GM19455 (cell line): ENCODE data around the gene RIN1.
"Not testable (repeated sequence)": the region's sequence is repeated elsewhere in the genome, so short reads cannot be mapped to it uniquely, and the experiment has no call there.

Source experiments
- ATAC-seq: cut with Tn5 transposase; IDR thresholded peaks from one replicate; pipeline ENCODE4 v1.9.1; 2021; ENCODE audit not compliant: unreplicated experiment

RIN1 gene

GRCh38 chr11:66336234-66337102 is at the start of gene RIN1:
RIN1 (minus strand) TSS chr11:66336434; CDS start chr11:66336402, 32 bp downstream.
- ATAC-seq, result peak; percentile 54

DNA sequence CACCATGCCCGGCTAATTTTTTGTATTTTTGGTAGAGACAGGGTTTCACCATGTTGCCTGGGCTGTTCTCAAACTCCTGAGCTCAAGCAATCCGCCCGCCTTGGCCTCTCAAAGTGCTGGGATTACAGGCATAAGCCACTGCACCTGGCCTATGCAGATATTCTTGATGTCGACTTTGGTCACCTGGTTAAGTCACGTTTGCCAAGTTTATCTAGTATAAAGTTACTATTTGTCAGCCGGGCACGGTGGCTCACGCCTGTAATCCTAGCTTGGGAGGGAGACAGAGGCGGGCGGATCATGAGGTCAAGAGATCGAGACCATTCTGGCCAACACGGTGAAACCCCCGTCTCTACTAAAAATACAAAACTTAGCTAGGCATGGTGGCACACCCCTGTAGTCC is 48.1 kb upstream of the RIN1 start:
- not testable (repeated sequence) for ATAC-seq

DNA sequence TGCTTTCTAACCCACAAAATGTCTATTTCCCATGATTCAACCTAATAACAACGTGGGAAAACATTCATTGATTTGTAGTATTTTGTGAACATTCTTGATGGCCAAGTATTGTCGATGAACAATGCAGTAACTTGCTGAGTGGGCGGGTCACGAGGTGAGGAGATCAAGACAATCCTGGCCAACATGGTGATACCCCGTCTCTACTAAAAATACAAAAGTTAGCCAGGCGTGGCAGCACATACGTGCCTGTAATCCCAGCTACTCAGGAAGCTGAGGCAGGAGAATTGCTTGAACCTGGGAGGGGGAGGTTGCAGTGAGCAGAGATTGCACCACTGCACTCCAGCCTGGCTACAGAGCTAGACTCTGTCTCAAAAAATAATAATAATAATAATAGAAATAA is 44.0 kb upstream of the RIN1 start:
- ATAC-seq, result not testable (repeated sequence)

GRCh38 chr11:66373690-66374287 is 37.6 kb upstream of the RIN1 start:
- ATAC-seq, result not testable (repeated sequence)

- ATAC-seq, result no peak
These were observed 37.0 kb upstream of the RIN1 start for GRCh38 chr11:66373265-66373664.

DNA sequence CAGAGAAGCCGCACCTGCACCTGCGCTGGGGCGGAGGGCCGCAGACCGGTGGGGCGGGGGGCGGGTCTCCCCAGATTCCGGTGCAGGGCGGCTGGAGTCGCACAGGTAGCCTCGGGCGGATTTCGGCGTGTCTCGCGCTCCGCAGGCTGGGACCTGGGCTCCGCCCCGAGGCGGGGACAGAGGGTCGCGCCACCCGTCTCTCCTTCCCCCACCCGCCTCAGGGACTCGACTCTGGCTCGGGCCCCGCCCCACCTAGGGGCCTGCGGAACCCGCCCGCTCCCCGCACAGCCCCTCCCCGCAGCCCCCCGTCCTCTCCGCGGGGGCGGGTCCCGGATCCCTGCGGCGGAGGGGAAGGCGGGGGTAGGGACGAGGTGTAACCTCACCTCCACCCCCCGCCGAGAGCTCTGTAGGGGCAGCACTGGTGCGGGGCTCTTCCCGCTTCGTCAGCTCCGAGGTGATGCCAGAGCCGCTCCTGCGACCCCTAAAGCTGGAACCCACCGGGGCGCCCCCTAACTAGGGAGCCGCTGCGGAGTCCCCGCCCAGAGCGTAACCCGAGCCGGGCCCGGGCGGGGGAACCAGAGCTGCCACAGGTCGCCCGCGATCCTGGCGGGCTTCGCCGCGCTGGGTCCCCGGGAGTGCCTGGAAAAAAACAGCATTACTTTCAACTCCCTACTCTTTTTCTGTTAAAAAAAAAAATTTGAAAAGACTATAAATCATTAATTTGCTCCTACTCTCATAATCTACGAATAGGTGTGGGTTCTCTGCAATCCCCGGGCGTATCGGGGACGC is 35.6 kb upstream of the RIN1 start, which contains the start of gene SLC29A2:
Gene SLC29A2, minus strand, starts transcription at position 134 of the 789 bp plus-strand sequence. CDS start 169 bp downstream, outside the sequence.
- ATAC-seq, result peak; percentile 73

DNA sequence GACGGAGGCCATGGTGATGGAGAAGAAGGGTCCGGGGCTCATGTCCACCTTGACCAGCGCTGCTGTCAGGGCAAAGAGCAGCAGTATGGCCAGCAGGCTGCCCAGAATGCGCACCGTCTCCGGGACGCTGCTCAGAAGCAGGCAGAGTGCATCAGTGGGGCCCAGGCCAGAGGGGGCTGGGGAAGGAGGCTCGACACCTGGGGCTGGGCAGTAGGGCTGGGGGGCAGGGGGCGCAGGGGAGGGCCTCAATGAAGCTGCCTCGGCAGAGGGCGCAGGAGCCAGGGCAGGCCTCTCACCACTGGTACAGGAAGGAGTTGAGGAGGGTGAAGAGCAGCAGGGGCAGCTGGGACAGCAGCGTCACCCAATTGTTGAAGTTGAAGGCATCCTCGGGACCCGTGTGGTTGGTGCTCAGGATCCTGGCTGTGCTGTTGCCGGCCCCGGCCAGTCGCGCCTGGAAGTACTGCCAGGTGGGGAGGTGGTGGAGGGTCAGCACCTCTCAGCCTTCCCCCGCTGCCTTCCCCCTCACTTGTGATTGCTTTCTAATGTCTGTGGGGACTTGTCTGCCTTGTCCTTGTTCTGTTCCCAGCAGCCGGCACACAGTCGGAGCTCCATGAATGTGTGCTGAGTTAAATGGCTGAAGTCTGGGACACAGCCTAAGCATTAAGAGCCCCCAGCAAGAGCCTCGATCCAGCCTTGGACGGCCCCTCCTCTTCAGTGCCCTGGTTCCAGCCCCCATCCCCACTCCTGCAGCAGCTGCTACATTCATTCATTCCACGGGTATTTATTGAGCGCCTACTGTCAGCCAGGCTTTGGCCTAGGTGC is 33.0 kb upstream of the RIN1 start:
- no peak for ATAC-seq

DNA sequence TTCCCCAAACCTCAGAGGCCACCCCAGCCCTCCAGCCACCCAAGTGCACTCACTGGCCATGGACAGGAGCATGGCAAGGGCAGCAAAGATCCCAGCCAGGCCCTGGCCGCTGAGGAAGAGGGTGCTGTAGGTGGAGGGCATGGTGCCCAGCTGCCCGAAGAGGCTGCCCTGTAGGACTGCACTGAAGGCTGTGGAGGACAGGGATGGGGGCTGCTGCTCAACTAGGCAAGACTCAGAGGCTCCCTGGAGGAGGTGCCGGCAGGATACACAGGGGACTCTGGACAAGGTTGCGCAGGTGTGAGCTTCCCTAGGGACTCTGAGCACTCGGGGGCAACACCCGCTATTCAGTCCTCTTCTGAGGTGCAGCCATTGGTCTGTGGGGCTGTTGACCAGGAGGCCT is 32.2 kb upstream of the RIN1 start:
- ATAC-seq, result no peak

- no peak for ATAC-seq
These were observed 31.5 kb upstream of the RIN1 start for GRCh38 chr11:66367561-66368312.

- no peak for ATAC-seq
These were observed 30.7 kb upstream of the RIN1 start for GRCh38 chr11:66366844-66367477.

GRCh38 chr11:66365711-66366619 is 29.7 kb upstream of the RIN1 start:
- ATAC-seq, result no peak

GRCh38 chr11:66365166-66365565 is 28.9 kb upstream of the RIN1 start:
- ATAC-seq, result no peak

GRCh38 chr11:66363805-66364535 is 27.7 kb upstream of the RIN1 start:
- ATAC-seq, result no peak

DNA sequence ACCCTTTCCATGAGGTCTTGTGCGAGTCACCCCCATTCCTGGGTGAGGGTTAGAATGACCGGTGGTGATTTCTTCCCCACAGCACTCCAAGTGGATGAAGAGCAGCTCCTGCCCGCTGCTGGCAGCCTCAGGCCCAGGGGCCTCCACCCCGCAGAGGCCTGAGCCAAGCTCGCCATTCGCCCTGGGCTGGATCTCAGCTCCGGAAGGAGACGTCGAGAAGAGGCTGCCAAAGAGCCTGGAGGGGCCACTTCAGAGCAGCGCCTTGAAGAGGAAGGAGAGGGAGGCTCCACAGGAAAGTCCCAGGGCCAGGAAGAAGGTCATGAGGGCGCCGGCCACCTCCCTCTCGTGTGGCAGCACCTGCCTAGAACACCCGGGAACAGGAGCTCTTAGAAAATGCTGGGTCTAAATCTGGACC is 27.0 kb upstream of the RIN1 start:
- no peak for ATAC-seq

DNA sequence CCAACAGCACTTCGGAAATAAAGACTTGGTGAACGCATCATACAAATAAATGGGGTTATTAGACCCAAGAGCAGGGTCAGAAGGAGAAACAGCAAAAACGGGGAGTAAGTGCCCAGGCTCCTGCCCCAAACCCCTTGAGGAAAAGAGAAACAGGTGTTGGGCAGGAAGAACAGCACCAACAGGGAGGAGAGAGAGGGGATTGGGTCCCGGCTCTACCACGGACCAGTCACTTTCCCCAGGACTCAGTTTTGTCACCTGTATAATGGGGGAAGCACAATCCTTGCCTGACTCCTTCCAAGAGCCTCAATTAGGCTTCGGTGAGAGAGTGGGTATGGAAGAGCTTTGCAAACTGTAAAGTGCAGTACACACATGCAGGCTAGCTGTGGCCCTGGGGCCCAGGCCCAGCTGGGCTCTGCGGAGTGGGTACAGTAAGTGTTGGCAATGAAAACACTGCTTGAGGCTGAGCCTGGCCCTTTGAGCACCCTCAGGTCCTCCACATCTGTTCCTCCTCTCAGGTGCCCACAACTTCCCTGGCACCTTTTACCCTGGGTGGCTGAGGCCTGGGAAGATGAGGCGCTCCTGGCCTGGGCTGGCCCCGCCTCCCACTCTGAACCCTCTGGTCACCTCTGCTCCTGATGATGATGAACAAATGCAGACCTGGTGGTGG is 26.4 kb upstream of the RIN1 start:
- ATAC-seq, result no peak

GRCh38 chr11:66361502-66361941 is 25.3 kb upstream of the RIN1 start:
- no peak for ATAC-seq

DNA sequence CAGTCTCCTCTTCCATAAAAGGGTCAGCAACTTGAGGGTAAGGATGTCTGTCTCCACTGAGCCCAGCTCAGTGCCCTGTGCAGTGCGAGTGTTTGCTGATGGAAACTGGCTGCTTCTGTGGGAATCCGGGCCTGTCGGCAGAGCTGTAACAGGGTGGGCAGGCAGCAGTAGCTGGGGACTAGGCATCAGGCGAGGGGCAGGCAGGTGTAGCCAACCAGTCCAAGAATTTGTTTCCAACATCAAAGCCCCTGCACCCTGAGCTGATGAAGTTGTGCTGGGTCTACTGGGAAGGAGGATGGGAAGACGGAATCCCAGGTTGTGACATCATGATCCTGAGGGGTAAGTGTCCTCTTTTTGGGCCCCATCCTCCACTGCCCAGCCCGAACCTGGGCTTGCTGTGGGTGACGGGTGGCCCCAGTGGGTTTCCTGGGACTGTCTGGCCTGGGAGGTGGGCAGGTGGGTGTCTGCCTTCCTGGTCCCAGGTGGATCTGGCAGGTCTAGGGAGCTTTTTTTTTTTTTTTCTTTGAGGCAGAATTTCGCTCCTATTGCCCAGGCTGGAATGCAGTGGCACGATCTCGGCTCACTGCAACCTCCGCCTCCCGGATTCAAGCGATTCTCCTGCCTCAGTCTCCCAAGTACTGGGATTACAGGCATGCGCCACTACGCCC is 24.3 kb upstream of the RIN1 start:
- no peak for ATAC-seq
